ENCODE data around the gene BNC2. TPM values are rescaled to one million over a fixed set of nuclear protein-coding genes. Genes with fewer than 3 reads are reported as not detected.

The BNC2 gene
- total RNA-seq, 4 donors from 2014 or later, result 20.5 to 55.4 (median 26.2) TPM

GRCh38 chr9:16871336-16872151, 1.1 kb upstream of the BNC2 start:
- H3K27ac ChIP-seq, result peak overlapping the region; percentile 82 to 93 (median 90)
- peak in 1 of 5 experiments; percentile 6 for TF ChIP-seq CTCF (IDR thresholded peaks at IDR 0.05)
- TF ChIP-seq POLR2AphosphoS5 (IDR thresholded peaks at IDR 0.05), result peak in 2 of 3 donors; percentile 11 to 15
- TF ChIP-seq POLR2A (IDR thresholded peaks at IDR 0.05), result no peak
- WGBS, 2 donors (ENCODE audit: low coverage in 1 of 2), result 2 to 3% methylated on average over 7 to 62 of the region's 63 CpGs
- peaks cover 3 to 29% (median 5%) of the 10 kb centered on the region in 4 donors for H3K4me1 ChIP-seq
- H3K36me3 ChIP-seq, result no peaks in the 10 kb centered on the region
- H3K9me3 ChIP-seq, result no peaks in the 10 kb centered on the region
- in situ Hi-C loops (cut with MboI; ENCODE audit: low pct_ligation_motif_present in 1 of 4, low pct_unique_long_range_greater_than_20kb in 1 of 4, low sequenced_read_pairs in 3 of 4), result no loop called here
- DNase-seq, result peak; percentile 44
- intact Hi-C loops (cut with DNase I; ENCODE audit: low total_unique reads), result loop anchor here (5.0 kb wide), 1 partner anchor 229 kb away; no protein-coding TSS in a partner anchor
- H3K4me3 ChIP-seq, result peak overlapping the region; percentile 61 to 90 (median 70)
- H3K27me3 ChIP-seq, result peaks cover 45% of the 10 kb centered on the region

- WGBS, 2 donors (ENCODE audit: low coverage in 1 of 2), result 7% methylated on average over 58 of the region's 58 CpGs; no CpG with 5 or more reads in 1 of the 2 donors
Measured at GRCh38 chr9:16869882-16870595, 431 bp downstream of the BNC2 start.

GRCh38 chr9:16869131-16869881, 1.2 kb downstream of the BNC2 start:
- intact Hi-C loops (cut with DNase I; ENCODE audit: low total_unique reads), result loop anchor here (10.0 kb wide), 1 partner anchor 145 kb away; no protein-coding TSS in a partner anchor
- in situ Hi-C loops (cut with MboI; ENCODE audit: low pct_ligation_motif_present in 1 of 4, low pct_unique_long_range_greater_than_20kb in 1 of 4, low sequenced_read_pairs in 3 of 4), result loop anchor here in 1 of 4 donors (10.0 kb wide), 1 partner anchor 135 kb away; no protein-coding TSS in a partner anchor
- Histone ChIP-seq H3K27me3 (peaks cover 45% of the 10 kb centered on the region), H3K9me3 (no peaks in the 10 kb centered on the region), H3K4me3 (peak overlapping the region; percentile 61 to 90 (median 70)), H3K4me1 (peaks cover 3 to 29% (median 10%) of the 10 kb centered on the region in 4 donors), H3K27ac (peak overlapping the region; percentile 82 to 93 (median 90)), H3K36me3 (no peaks in the 10 kb centered on the region)
- DNase-seq, result peak; percentile 24
- TF ChIP-seq POLR2AphosphoS5 (IDR thresholded peaks at IDR 0.05) (no peak), POLR2A (IDR thresholded peaks at IDR 0.05) (no peak)
- 10 to 14% methylated on average over 9 to 21 of the region's 21 CpGs for WGBS, 2 donors (ENCODE audit: low coverage in 1 of 2)

More at GRCh38 chr9:16869882-16870595, 431 bp downstream of the BNC2 start:
- intact Hi-C loops (cut with DNase I; ENCODE audit: low total_unique reads), result loop anchor here (5.0 to 10.0 kb wide), 2 partner anchors 145 to 228 kb away; no protein-coding TSS in a partner anchor
- Histone ChIP-seq H3K9me3 (no peaks in the 10 kb centered on the region), H3K27ac (peak overlapping the region; percentile 82 to 93 (median 90)), H3K27me3 (peaks cover 45% of the 10 kb centered on the region), H3K4me1 (peaks cover 3 to 29% (median 10%) of the 10 kb centered on the region in 4 donors), H3K36me3 (no peaks in the 10 kb centered on the region), H3K4me3 (peak overlapping the region; percentile 61 to 90 (median 70))
- TF ChIP-seq POLR2AphosphoS5 (IDR thresholded peaks at IDR 0.05) (no peak), CTCF (IDR thresholded peaks at IDR 0.05) (no peak), POLR2A (IDR thresholded peaks at IDR 0.05) (no peak), EP300 (IDR thresholded peaks at IDR 0.05; ENCODE audit: low read depth) (no peak)
- peak; percentile 23 for DNase-seq
- in situ Hi-C loops (cut with MboI; ENCODE audit: low pct_ligation_motif_present in 1 of 4, low pct_unique_long_range_greater_than_20kb in 1 of 4, low sequenced_read_pairs in 3 of 4), result loop anchor here in 1 of 4 donors (10.0 kb wide), 1 partner anchor 135 kb away; no protein-coding TSS in a partner anchor

- intact Hi-C loops (cut with DNase I; ENCODE audit: low total_unique reads) (loop anchor here (10.0 kb wide), 1 partner anchor 144 kb away; no protein-coding TSS in a partner anchor), in situ Hi-C loops (cut with MboI; ENCODE audit: low pct_ligation_motif_present in 1 of 4, low pct_unique_long_range_greater_than_20kb in 1 of 4, low sequenced_read_pairs in 3 of 4) (loop anchor here in 1 of 4 donors (10.0 kb wide), 1 partner anchor 134 kb away; no protein-coding TSS in a partner anchor)
- no peak for TF ChIP-seq CTCF (IDR thresholded peaks at IDR 0.05)
- no peak for TF ChIP-seq EP300 (IDR thresholded peaks at IDR 0.05; ENCODE audit: low read depth)
- TF ChIP-seq POLR2A (IDR thresholded peaks at IDR 0.05), result no peak
- TF ChIP-seq POLR2AphosphoS5 (IDR thresholded peaks at IDR 0.05), result no peak
- 48 to 54% methylated on average over 5 of the region's 5 CpGs for WGBS, 2 donors (ENCODE audit: low coverage in 1 of 2)
- H3K27ac ChIP-seq, result peak overlapping the region; percentile 82 to 93 (median 90)
- H3K4me3 ChIP-seq, result peak overlapping the region in 3 of 4 donors; percentile 61 to 90 (median 75)
- peaks cover 45% of the 10 kb centered on the region for H3K27me3 ChIP-seq
- no peak for DNase-seq
- no peaks in the 10 kb centered on the region for H3K36me3 ChIP-seq
- H3K9me3 ChIP-seq, result no peaks in the 10 kb centered on the region
- peaks cover 3 to 29% (median 10%) of the 10 kb centered on the region in 4 donors for H3K4me1 ChIP-seq
Measured at GRCh38 chr9:16868701-16869100, 1.8 kb downstream of the BNC2 start.
